K562 (cell line): ENCODE data around the gene RHD. TPM values are rescaled to one million over a fixed set of nuclear protein-coding genes. Genes with fewer than 3 reads are reported as not detected.

Source experiments
- CBX1 ChIP-seq: sonication (generic); IDR thresholded peaks from 2 replicates; pipeline ENCODE4 v1.6.1; 2016; ENCODE audit warnings: antibody characterized with exemption, low read depth, mild to moderate bottlenecking
- CREB1 ChIP-seq, 2 experiments: sonication (generic) in 1 of 2; formaldehyde crosslinking in 1 of 2; IDR thresholded peaks; 2 replicates each; pipeline versions ENCODE4 v1.6.1 to v1.8.0; 2012 to 2022; ENCODE audit warnings: inconsistent platforms in 1 of 2, mild to moderate bottlenecking in 1 of 2, missing genetic modification reagents in 1 of 2, moderate library complexity in 1 of 2
- HMG20B ChIP-seq: fragments of 250-450 bp; sonication (Bioruptor Pico); IDR thresholded peaks from 2 replicates; pipeline ENCODE4 v1.5.0; 2021; ENCODE audit warnings: mild to moderate bottlenecking
- IFI16 ChIP-seq: fragments of 250-450 bp; sonication (Bioruptor Pico); IDR thresholded peaks from 2 replicates; pipeline ENCODE4 v2.1.2; 2022; ENCODE audit warnings: mild to moderate bottlenecking, inconsistent platforms
- MAFG ChIP-seq: fragments of 450-650 bp; conservative IDR thresholded peaks from 2 replicates; pipeline ENCODE4 v1.6.1; 2016; ENCODE audit warnings: missing genetic modification characterization, missing compliant biosample characterization
- MYNN ChIP-seq, 2 experiments: sonication (generic); formaldehyde crosslinking in 1 of 2; IDR thresholded peaks; 2 replicates each; pipeline versions ENCODE4 v1.5.0 to v1.6.1; 2016 to 2020; ENCODE audit warnings: antibody characterized with exemption in 1 of 2, missing genetic modification reagents in 1 of 2
- NELFE ChIP-seq: IDR thresholded peaks from 2 replicates; pipeline ENCODE4 v1.6.1; 2011; ENCODE audit warnings: mild to moderate bottlenecking; ENCODE audit not compliant: insufficient read depth, insufficient read length
- REST ChIP-seq, 2 experiments: fragments of 450-650 bp; formaldehyde crosslinking in 1 of 2; IDR thresholded peaks; 2 replicates each; pipeline versions ENCODE4 v1.4.0 to v1.6.1; 2014 to 2020; ENCODE audit warnings: mild to moderate bottlenecking in 2 of 2, borderline replicate concordance in 1 of 2, low read depth in 1 of 2
- TGIF2 ChIP-seq: sonication (generic); formaldehyde crosslinking; IDR thresholded peaks from 2 replicates; pipeline ENCODE4 v1.8.1; 2022; ENCODE audit warnings: mild to moderate bottlenecking, missing genetic modification reagents, moderate library complexity
- ZNF76 ChIP-seq: fragments of 250-450 bp; sonication (Bioruptor Pico); IDR thresholded peaks from 2 replicates; pipeline ENCODE4 v1.4.0; 2020; ENCODE audit warnings: mild to moderate bottlenecking, moderate library complexity, borderline replicate concordance
- polyA plus RNA-seq, 8 experiments: library from polyadenylated mRNA; depleted of rRNA in 4 of 8; stranded (reverse) in 5 of 8; unstranded in 3 of 8; fragments of >200 nt; fragmentation: Nextera tagmentation in 2 of 8; fragmentation: Illumina TruSeq in 1 of 8; extraction: Ambion mirVana in 2 of 8; extraction: Trizol in 1 of 8; gene quantifications; 2 replicates each; pipeline versions ENCODE4 v1.2.1 to v1.2.3, GENCODE V29; 2011 to 2014; ENCODE audit warnings: inconsistent platforms in 1 of 8, missing spikeins in 1 of 8
- total RNA-seq, 7 experiments: library from RNA; depleted of rRNA in 6 of 7; stranded (reverse); fragments of >200 nt in 6 of 7; fragmentation: Illumina TruSeq in 2 of 7; extraction: Trizol in 2 of 7; gene quantifications; 2 replicates each; pipeline versions ENCODE4 v1.2.1 to v1.2.3, GENCODE V29; 2011 to 2021; ENCODE audit warnings: low replicate concordance in 1 of 7
- TF ChIP-seq, protein P1 (sequence below): fragments of 250-450 bp; sonication (Bioruptor Pico); IDR thresholded peaks from 2 replicates; pipeline ENCODE4 v1.5.0; 2021

The RHD gene
- total and polyA plus RNA-seq, 9 of the 15 experiments (the other 6 are each of a cell fraction or from before 2014, with no cell fraction given), result 8.8 to 32.4 (median 15.0) TPM

DNA sequence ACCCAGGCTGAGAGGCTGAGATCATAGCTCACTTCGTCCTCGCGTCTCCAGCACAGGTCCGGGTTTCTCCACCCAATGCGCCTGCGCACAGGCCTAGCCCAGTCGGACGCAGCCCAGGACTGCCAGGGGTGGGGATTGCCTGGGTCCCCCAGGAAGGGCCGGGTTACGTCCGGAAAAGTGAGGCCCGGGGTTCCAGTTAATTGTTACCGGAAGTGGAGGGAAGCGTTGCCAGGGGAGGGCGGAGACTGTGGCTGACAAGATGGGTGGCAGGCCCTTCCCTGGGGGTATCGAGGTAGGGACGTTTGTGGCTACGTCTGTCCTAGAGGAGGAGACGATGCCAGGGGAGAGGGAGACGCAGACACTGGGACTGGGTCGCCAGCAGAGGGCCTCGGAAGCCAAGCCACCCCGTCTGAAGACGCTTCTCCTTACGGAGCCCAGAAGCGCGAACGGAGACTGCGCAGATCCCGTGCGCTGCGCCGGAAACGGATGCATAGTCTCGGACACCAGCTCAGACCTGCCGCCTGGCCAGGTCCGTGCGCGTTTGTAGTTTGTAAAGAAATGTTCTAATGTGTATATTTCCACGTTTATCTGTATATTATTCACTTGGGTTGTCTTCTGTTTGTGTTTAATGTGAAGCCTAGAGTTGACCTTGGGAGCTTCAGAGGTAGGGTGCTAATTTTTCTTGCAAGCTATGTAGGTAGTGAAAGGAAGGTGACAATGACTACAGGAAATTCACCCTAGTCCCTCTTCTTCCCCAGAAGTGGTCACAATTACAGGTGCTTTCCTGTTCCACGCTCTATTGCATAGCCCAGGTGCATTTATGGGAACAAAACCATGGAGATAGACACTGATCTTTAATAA lies 32.4 kb upstream of the RHD start (continued):
- no peak for TF ChIP-seq MAFG (tag)
- peak; percentile 91; the same call in 1 of the 2 replicates for TF ChIP-seq MYNN (IDR thresholded peaks at IDR 0.05)
- TF ChIP-seq MYNN (CRISPR knock-in tag; IDR thresholded peaks at IDR 0.05), result no peak
- TF ChIP-seq HMG20B, result no peak
- TF ChIP-seq, protein P1, sequence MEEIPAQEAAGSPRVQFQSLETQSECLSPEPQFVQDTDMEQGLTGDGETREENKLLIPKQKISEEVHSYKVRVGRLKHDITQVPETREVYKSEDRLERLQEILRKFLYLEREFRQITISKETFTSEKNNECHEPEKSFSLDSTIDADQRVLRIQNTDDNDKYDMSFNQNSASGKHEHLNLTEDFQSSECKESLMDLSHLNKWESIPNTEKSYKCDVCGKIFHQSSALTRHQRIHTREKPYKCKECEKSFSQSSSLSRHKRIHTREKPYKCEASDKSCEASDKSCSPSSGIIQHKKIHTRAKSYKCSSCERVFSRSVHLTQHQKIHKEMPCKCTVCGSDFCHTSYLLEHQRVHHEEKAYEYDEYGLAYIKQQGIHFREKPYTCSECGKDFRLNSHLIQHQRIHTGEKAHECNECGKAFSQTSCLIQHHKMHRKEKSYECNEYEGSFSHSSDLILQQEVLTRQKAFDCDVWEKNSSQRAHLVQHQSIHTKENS, result no peak
- TF ChIP-seq CREB1 (IDR thresholded peaks at IDR 0.05), result peak; percentile 37; the same call in 1 of the 2 replicates
- TF ChIP-seq CREB1 (CRISPR knock-in tag; IDR thresholded peaks at IDR 0.05), result peak; percentile 76
- peak; percentile 71 for TF ChIP-seq CBX1
- peak; percentile 83 for TF ChIP-seq REST (IDR thresholded peaks at IDR 0.05; ENCODE audit: borderline replicate concordance)
- peak; percentile 71; the same call in 1 of the 2 replicates for TF ChIP-seq REST (CRISPR knock-in tag; IDR thresholded peaks at IDR 0.05; ENCODE audit: low read depth)
- no peak for TF ChIP-seq NELFE
- no peak for TF ChIP-seq TGIF2
- 0 out of 2 replicates have a peak, but pooled peaks have one; percentile 28 for TF ChIP-seq IFI16 (CRISPR knock-in tag)
- TF ChIP-seq ZNF76 (CRISPR knock-in tag), result no peak
